B cell (primary cell): Measurements from ENCODE around the gene DDX24.

ENCODE experiments used
- EZH2 ChIP-seq: IDR thresholded peaks from 2 replicates; pipeline ENCODE4 v1.6.1; 2012; ENCODE audit warnings: borderline replicate concordance, low read depth, mild to moderate bottlenecking, moderate library complexity, low read length; ENCODE audit not compliant: insufficient read depth, poor library complexity, severe bottlenecking
- TF ChIP-seq, protein P1 (sequence below): fragments of 200-600 bp; IDR thresholded peaks from one replicate; pipeline ENCODE4 v1.8.0; 2022; ENCODE audit warnings: antibody characterized with exemption, mild to moderate bottlenecking

- TF ChIP-seq, protein P1, sequence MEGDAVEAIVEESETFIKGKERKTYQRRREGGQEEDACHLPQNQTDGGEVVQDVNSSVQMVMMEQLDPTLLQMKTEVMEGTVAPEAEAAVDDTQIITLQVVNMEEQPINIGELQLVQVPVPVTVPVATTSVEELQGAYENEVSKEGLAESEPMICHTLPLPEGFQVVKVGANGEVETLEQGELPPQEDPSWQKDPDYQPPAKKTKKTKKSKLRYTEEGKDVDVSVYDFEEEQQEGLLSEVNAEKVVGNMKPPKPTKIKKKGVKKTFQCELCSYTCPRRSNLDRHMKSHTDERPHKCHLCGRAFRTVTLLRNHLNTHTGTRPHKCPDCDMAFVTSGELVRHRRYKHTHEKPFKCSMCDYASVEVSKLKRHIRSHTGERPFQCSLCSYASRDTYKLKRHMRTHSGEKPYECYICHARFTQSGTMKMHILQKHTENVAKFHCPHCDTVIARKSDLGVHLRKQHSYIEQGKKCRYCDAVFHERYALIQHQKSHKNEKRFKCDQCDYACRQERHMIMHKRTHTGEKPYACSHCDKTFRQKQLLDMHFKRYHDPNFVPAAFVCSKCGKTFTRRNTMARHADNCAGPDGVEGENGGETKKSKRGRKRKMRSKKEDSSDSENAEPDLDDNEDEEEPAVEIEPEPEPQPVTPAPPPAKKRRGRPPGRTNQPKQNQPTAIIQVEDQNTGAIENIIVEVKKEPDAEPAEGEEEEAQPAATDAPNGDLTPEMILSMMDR, result no peak
- TF ChIP-seq EZH2, result no peak
Measured at GRCh38 chr14:94000267-94000666, 80.7 kb downstream of the DDX24 start.
